Right renal pelvis (tissue), 4 donors: ENCODE data around the gene MVB12B. TPM values are rescaled to one million over a fixed set of nuclear protein-coding genes. Genes with fewer than 3 reads are reported as not detected.
A peak's percentile ranks its signal among the peaks of the same experiment; 100 is the strongest.

ENCODE experiments used
- DNase-seq, 4 donors: peaks; one replicate each; pipeline ENCODE4 v3.0.0-alpha.2; 2013; ENCODE audit warnings: low read depth in 4 of 4, low spot score in 3 of 4, missing footprints in 1 of 4
- polyA plus RNA-seq, 4 donors: library from polyadenylated mRNA; unstranded; fragments of 120-200 nt; gene quantifications; one replicate each; pipeline ENCODE4 v1.2.1, GENCODE V29; 2013; ENCODE audit not compliant: insufficient read length in 4 of 4

The MVB12B gene
- polyA plus RNA-seq, 4 donors = 17.9 to 19.7 (median 18.9) TPM

DNA sequence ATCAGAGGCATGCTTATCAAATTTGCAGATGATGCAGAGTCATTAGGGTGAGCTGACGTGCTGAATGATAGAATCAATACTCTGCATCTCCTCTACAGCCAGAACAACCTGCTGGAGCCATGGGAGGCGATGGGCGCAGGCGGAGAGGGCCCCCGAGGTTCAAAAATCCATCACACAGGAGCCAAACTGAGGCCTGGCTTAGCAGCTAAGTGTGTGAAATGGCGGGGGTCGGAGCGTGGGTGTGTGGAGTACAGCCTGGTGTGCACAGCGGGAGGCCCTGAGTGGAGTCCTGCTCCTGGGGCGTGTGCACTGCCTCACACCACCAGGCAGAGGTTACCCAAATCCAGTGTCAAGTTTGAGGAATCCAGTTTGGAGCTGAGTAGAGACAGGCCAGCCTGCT, 73.2 kb downstream of the MVB12B start:
- no peak for DNase-seq

DNA sequence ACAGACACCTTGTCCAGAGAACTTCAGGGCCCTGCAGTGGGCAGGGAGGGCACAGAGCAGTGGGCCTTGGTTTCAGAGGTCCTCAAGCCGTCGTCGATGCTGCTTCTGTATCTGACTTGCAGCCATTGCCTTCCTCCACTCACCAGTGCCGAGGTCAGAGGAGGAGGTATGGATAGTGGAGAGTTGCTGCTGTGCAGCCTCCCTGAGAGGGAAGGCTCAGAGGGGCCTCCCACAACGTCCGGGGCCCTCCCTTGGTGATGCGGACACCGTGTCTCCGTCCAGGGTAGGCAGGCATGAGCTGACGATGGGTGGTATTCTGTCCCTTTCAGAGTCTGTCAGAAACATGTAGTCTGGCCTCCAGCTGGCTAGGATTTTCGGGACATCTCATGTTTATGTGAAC, 73.9 kb downstream of the MVB12B start:
- DNase-seq = no peak

DNA sequence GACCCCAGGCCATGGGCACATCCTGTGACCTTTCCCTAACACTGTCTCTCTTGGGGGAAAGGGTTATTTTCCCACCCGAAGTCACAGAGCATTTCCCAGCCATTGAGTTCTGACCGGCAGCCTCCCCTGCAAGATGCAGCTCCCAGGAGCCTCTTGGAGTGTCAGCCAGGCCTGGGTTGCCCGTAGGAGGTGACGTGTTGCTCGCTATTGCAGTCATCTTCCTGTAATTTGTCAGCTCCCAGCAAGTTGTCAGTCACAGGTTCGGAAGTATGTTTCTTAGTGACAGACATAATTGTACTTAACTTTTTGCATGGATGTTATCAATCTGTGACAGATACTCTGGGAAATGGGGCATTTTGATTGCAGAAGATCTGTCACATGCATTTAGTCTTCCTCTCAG, 74.5 kb downstream of the MVB12B start:
- DNase-seq = no peak

DNA sequence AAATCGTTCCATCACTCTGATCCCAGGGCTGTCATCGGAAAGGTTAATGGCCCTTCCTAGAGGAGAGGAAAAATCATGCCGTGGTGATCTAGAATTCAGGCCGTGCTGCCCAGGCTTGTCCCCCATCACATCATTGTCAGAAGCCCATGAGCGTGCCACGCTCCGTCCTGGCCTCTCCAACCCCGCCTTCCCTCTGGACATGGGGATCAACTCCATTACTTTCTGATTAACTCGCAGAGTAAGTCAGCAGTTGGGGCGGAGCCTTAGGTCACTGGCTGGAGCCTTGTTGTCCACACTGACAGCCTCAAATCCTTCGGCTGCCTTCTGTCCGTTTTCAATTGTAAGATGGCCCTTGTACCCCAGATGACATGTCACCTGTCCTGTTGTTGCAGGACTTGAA, 75.0 kb downstream of the MVB12B start:
- DNase-seq = no peak

DNA sequence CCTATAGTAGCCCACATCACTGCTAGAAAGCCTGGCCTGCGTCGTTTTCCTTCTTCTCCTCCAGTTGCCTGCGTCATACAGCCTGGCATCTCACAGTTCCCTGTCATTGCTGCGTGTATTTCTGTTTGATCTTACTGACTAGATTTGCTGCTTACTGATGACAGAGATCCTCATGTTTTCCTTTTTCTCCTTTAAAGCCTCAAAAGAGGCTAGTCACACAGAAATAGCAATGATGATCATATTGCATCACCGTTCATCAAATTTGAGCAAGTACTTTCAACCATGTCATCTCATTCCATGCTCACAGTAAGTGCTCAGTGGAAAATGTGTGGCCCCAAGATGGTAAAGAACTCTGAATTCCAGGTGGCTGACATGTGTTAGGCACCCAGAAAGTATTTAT, 76.8 kb downstream of the MVB12B start:
- DNase-seq = no peak

DNA sequence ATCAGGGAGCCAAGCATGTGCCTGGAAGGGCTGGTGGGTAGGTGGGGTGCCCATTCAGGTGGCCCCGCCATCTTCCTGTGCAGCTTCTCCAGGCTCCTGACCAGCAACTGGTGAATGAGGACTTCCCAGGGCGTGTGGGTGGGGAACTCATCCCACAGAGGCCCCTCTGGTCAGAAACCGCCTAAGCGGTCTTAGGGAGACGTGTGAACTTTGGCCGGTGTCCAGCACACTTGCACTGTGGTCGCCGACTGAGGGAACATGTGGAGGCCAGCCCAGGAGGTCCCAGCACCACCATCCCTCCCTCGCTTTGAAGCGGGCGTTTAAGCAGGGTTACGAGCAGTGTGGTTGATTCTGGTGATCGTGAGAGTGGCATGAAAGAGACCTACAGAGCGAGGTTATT, 77.8 kb downstream of the MVB12B start:
- no peak for DNase-seq

DNA sequence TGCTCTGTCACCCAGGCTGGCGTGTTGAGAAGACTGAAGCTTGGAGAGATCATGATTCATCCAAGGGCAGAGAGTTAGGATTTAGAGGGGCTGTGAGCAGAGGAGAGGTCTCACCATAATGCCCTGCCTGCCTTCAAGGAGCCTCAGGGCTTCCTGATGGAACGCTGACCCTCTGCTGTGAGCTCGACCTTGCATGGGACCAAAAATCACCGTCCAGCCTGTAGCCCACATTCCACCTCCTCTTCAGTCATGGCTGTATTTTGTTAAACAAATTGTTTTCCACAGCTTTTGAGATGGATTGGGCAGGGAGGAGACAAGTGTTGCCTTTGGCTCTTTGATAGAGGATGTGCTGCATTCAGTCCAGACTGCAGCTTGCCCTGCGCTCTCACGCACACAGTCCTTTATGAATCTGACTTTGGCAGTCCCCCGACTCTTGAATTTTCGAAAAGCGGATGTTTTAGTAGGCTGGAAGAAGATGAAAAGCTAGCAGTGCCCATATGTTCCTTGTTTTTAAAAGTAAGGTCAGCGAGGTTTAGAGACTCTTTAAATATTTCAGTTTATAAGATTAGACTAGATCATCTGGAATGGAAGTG, 79.5 kb downstream of the MVB12B start:
- peak in 1 of 4 donors; percentile 31 for DNase-seq

DNA sequence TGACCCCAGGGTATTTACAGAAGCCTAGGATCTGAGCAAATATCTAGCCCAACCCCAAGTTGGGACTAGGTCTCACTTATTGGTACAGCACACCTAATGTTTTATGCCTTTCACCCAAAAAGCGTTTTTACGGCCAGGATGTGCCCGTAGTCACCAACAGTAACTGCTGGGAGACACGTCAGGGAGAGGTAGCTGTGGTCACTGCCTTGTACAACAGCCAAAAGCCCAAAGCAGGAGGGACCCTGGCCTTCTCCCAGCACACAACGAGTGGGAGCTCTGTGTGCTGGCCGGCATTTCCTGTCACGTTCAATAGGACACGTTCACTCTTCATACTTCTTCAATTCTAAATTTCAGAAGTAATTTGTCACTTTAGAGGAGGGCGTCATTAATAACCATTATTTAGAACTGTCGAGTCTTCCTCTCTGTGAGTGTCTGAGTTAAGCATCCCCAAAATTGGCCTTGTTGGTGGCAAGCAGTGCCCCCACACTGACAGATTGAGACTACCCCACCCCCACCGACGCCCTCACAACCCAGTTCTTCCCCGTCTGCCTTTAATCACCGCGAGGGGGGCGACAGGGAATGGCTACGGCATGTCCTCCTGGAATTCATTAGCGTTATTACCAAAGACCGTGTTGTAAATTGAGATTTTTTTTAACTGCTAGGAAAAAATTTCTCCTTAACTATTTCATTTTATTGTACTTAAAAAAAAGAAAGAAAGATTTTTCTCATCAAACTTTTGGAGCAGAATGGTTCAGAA, 80.7 kb downstream of the MVB12B start:
- DNase-seq = no peak

DNA sequence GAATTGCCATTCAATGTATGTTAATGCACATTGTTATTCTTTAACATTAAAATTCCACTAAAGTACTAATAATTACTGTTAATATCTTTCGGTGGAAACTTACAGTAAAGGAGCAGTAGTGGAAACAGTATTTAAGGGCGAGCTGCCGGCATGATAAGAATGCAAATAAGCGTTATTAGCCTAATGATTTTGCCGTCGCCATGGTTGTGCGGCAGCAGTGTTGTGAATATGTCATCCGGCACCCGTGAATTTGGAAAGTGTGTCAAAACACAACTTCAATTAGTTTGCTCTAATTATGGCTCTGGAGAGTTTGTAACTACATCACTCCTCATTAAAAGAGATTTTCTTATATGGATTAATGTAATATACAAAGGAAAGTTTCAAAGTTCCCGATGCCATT, 81.4 kb downstream of the MVB12B start:
- DNase-seq = no peak

DNA sequence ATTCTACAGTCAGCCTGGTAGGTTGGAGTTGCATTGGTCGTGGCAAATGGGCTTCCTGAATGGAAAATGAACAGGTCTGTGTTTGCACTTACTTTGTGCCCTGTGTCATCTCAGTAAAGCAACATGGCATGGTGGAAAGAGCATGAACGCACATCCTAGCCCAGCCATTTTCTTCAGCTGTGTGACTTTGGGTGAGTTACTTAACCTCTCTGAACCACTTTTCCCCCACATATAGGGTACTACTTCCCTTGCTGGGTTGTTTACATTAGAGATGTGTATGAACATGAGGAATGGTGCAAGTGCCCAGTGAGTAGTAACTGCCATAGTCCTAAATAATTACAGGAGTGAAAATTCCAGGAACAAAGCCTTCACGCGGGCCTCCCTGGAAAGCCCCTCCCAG, 83.6 kb downstream of the MVB12B start:
- DNase-seq = no peak

DNA sequence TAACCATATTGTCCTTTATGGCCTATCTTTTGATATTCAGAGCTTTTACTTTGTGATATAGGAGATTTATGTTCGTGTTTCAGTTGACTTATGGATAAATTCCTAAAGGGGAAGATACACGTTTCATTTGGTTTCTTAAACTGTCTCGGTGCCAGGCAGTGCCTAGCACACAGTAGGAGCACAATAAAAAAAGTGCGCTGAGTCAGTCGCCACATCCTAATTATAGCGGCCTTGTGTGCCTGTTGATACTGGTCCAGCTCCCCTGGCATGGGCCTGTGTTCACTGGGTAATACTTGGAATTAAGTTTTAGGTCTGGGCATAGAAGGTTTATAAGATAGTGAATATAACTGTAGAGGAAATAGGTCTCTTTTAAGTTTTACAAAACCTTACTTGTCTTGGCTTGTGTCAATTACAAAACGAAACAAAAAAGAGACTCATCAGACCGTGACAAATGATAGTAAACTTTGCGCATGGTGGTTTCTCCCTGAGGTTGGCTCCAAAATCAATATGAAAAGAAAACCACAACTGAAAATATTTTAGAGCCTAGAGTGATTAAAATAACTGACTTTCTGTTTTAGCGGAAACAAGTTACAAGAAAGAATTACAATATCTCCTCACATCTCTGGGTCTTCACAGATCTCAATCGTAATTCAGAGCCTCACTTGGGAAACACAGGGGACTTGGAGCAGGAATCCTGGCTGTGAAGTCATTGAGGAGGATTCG, 84.8 kb downstream of the MVB12B start:
- no peak for DNase-seq

DNA sequence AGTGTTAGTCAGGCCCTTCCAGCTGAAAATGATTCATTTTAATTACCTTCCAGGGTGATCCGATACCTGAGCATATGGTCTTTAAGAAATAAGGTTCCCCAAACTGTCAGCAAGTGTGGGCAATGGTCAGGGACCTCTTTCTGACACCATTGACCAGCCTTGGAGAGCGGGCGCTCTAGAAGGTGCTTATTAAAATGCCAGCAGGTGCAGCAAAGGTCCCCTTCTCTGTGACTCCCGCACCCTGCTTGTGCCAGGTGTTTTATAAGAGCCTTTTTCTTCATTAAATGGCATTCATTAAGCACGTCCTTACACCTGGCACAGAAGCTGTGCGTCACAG, 85.3 kb downstream of the MVB12B start:
- no peak for DNase-seq

DNA sequence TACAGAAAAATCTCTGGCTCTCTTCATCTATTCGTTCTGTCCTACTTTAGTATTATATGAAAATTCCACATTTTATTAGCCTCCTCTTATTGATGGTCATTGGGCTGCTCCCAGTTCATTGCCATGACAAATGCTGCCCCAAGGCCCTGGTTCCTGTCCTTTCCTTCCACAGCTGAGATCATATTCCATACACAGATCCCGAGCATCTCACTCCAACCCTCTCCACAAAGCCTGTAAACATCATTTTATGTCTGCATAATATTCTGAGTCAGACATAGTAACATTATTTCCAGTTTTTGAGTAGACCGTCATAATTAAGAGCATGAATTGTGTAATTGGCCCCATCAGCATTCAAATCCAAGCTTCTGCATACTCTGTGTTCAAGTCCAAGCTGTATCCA, 86.3 kb downstream of the MVB12B start:
- no peak for DNase-seq

DNA sequence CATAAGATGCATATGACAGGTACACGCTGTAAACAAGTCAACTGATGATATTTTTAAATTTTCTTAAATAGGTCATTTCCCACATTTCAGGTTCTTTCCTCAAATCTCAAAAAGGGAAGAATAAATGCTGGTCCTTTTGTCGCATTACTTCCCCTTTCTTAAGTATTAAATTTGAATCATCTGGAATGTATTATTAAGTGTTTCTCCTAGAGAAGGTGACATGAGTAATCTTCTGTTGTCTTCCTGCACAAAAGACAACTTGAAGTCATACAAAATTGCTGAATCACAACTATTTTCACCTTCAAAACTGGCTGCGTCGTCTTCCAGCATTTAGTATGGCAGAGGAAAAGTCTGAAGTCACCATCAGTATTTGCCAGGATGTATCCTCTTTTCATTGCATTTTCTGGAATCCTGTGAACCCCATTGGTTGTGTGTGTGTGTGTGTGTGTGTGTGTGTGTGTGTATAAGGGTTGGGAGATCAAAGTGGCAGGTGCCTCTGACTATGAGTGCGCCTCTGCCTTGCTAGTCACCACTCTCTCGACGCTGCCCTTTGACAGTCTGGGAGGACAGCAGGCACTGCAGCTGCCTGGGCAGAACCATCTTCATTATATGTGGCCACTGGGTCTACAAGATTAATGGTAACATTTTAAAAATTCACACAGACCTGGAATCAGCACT, 86.9 kb downstream of the MVB12B start:
- no peak for DNase-seq

DNA sequence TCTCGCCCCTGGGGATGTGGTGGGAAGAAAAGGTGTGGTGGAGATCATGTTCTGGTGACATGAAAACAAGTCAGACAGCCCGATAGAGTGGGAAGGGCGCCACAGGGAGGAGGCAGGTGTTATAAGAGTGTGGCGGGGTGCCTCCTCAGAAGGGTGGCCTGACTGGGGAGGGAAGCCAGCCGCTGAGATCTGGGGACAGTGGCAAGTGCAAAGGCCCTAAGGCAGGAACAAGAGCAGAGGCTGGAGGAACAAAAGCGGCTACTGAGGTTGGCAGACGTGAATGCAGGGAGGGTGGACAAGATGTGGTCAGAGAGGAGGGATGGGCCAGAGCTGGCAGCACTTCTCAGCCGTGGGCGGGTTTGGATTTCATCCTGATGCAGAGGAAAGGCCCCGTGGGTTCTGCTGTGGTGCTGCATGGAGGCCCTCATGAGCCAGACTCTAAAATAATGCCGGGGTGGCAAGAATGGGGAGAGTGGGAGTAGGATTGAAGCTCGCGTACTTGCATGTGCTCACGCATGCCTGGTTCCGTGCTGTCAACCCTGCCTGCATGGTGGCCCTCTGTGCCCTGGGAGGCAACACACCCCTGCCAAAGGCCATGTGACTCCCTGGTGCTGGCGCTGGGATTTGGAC, 89.2 kb downstream of the MVB12B start:
- DNase-seq = no peak

DNA sequence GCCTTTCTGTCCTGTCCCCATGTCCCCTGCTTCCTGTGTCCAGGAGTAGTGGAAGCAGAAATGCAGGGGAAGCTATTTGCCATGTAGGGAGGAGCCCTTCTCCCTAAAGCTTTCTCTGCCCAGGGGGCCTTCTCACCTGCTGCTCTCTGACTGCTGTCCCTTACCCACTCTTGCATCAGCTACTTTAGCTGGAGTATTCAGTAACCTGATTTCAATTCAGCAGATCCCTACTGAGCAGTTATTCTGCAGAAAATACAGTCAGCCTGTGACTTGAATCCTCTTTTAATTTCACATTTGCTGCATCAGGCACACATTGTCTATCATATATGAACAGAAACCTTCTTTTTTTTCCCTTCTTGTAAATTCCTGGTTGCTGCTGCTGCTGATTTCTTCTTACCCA, 90.4 kb downstream of the MVB12B start:
- no peak for DNase-seq

DNA sequence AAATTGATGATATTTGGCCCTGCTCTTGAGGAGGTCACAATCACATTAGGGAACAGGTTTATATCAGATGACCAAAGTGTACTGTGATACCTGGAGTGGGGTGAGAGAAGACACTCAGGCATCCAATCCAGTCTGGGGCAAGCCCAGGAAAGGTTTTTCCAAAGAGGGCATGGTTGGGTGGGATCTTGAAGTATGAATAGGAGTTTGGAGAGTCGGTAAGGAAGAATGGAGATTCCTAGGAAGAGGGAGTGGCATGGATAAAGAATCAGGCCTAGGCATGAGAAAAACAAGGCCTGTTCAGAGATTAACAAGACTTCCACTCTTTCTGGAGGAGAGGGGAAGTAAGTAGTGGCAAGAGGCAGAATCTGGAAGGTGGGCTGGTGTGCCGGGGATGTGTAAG, 91.1 kb downstream of the MVB12B start:
- DNase-seq = no peak

DNA sequence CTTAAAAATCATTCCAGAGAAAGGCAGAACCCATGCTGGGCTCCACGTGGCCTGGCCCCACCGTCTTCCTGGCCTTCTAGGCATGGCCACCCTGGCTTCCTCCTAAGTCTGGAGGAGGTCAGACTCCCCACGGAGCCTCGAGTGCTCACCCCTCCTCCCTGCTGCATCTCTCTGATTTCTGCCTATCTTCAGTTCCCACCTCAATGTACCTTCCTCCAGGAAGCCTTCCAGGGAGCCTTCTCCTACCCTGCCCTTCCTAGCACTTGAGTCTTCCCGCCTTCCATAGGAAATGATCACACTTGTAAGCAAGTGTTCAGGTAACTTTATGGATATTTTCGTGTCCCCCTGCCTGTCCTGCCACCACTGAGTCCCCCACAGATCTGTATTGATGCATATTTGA, 92.0 kb downstream of the MVB12B start:
- no peak for DNase-seq

DNA sequence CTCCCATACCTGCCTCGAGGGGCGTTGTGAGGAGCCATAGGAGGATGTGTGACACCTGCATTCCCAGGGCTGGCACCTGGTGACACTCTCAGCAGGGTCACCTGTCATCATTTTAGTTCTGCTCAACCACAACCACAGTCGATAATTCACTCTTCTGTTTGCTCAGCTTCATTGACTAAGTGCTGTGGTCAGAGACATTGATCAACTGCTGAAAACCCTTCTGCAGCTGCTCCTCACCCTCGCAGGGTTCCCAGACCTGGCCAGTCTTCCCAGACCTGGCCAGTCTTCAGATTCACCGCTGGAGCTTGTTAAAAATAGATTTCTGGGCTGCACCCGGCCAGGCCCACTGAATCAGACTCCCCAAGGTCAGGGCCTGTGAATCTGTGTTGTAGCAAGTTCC, 92.8 kb downstream of the MVB12B start:
- no peak for DNase-seq

DNA sequence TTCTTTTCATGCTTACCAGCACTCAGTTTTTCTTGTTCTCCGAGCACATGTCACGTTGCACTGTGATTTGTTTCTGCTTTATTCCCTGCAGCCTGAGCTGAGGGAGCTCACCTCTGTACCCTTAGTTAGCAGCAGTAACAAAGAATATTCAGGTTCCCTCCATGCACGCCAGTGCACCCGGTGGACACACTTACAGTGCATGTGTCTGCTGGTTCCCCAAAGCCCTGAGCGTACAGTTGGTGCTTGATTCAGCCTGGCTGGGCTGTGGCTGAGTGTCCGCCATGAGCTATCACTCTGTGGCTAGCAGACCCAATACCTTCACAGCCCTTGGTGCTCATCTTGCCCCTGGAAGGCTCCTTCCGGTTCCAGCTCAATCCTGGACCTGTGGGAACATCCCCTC, 93.5 kb downstream of the MVB12B start:
- no peak for DNase-seq
